Measurements from ENCODE around the gene COL5A1. TPM values are rescaled to one million over a fixed set of nuclear protein-coding genes. Genes with fewer than 3 reads are reported as not detected.
"Not testable (repeated sequence)": the region's sequence is repeated elsewhere in the genome, so short reads cannot be mapped to it uniquely, and the experiment has no call there.

The COL5A1 gene
- total RNA-seq, 1 donor from 2014 or later = 19.8 TPM

DNA sequence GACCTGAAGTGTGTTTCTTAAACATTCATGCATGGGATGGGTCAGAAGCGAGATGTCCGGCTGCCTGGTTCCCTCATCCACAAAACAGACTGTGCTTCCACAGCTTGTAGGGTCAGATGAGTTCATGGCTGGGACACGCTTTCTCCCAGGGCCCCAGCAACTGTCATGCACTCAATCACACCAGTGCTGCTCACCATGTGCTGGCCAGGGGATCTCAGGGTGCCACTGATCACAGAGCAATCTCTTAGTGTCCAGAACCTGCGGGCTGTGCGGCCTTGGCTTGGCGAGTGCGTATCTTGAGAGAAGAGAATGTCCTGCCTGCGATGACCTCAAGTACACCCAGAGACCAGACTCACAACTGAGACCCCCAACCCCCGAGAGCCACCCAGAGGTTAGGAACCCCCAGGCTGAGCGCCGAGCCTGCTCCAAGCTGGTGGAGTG is 213.0 kb downstream of the COL5A1 start:
- DNase-seq (ENCODE audit: low spot score, unreplicated experiment) = no peak
- H3K4me3 Mint-ChIP-seq (ENCODE audit: low read depth) = no peak overlapping the region
- H3K27me3 Mint-ChIP-seq = peaks cover 25% of the 10 kb centered on the region
- H3K36me3 Mint-ChIP-seq (ENCODE audit: insufficient read depth) = no peaks in the 10 kb centered on the region
- TF ChIP-seq, protein P1, sequence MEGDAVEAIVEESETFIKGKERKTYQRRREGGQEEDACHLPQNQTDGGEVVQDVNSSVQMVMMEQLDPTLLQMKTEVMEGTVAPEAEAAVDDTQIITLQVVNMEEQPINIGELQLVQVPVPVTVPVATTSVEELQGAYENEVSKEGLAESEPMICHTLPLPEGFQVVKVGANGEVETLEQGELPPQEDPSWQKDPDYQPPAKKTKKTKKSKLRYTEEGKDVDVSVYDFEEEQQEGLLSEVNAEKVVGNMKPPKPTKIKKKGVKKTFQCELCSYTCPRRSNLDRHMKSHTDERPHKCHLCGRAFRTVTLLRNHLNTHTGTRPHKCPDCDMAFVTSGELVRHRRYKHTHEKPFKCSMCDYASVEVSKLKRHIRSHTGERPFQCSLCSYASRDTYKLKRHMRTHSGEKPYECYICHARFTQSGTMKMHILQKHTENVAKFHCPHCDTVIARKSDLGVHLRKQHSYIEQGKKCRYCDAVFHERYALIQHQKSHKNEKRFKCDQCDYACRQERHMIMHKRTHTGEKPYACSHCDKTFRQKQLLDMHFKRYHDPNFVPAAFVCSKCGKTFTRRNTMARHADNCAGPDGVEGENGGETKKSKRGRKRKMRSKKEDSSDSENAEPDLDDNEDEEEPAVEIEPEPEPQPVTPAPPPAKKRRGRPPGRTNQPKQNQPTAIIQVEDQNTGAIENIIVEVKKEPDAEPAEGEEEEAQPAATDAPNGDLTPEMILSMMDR (IDR thresholded peaks at IDR 0.05; ENCODE audit: unreplicated experiment) = no peak
- H3K27ac Mint-ChIP-seq = no peak overlapping the region
- no peaks in the 10 kb centered on the region for H3K4me1 Mint-ChIP-seq (ENCODE audit: low read depth)
- H3K9me3 Mint-ChIP-seq (ENCODE audit: low read depth) = peaks cover 4% of the 10 kb centered on the region

DNA sequence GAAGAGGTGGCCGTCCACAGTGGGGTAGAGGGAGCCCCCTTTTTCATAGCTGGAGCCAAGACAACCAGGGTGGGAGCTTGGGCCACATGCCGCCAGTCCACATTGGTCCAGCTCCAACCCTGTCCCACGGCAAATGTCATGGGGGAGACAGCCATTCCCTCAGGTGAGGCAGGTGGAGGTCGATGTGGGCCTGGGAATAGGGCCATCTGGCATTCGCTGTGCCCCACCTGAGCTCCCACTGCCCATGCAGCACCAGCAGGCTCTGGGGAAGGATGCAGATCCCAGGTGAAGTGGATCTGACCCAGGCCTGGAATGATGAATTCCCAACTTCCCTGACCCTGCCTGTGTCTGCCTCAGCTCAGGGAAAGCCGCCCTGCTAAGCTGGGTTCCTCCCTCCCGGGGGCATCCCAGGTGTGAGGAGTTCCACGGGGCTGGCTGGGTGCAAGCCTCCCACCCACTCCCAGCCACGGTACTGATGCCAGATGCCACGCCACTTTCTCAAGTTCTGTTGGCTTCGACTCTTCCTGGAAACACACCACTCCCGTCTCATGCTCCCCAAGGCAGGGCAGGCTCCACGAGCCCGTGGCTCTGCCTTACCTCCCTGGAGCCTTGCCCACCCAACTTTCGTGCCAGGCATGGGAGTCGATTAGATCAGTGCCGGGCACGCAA is 213.8 kb downstream of the COL5A1 start:
- TF ChIP-seq, protein P1 (IDR thresholded peaks at IDR 0.05; ENCODE audit: unreplicated experiment) = no peak
- H3K36me3 Mint-ChIP-seq (ENCODE audit: insufficient read depth) = no peaks in the 10 kb centered on the region
- no peak overlapping the region for H3K27ac Mint-ChIP-seq

DNA sequence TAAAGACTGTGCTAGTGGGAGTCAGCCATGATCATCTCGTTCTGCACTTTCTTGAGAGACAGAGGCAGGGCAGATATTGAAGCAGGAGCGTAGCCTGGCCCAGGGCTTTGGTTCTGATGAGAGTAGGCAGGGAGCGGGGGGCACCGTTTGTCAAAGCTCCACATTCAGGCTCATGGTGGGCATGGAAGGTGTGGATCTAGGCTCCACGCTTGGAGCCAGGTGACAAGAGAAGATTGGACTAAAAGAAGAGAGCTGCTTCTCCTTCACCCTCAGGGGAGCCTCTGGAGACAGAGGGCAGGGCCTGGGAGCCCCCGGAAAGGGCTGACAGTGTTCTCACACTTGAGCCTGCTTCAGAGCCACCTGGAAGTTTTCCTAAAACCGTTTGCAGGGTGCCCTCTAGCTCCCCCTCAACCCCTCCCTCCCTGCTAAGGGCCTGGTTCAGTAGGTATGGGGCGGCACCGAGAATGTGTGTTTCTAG is 214.3 kb downstream of the COL5A1 start:
- H3K4me3 Mint-ChIP-seq (ENCODE audit: low read depth) = no peak overlapping the region
- peaks cover 30% of the 10 kb centered on the region for H3K27me3 Mint-ChIP-seq
- TF ChIP-seq, protein P1 (IDR thresholded peaks at IDR 0.05; ENCODE audit: unreplicated experiment) = no peak
- H3K36me3 Mint-ChIP-seq (ENCODE audit: insufficient read depth) = no peaks in the 10 kb centered on the region
- no peak overlapping the region for H3K27ac Mint-ChIP-seq
- no peaks in the 10 kb centered on the region for H3K4me1 Mint-ChIP-seq (ENCODE audit: low read depth)
- DNase-seq (ENCODE audit: low spot score, unreplicated experiment) = no peak
- peaks cover 4% of the 10 kb centered on the region for H3K9me3 Mint-ChIP-seq (ENCODE audit: low read depth)

More for the DNA sequence above, 213.8 kb downstream of the COL5A1 start:
- Mint-ChIP-seq H3K9me3 (ENCODE audit: low read depth) (peaks cover 4% of the 10 kb centered on the region), H3K4me3 (ENCODE audit: low read depth) (no peak overlapping the region), H3K27me3 (peaks cover 30% of the 10 kb centered on the region), H3K4me1 (ENCODE audit: low read depth) (no peaks in the 10 kb centered on the region)
- no peak for DNase-seq (ENCODE audit: low spot score, unreplicated experiment)

DNA sequence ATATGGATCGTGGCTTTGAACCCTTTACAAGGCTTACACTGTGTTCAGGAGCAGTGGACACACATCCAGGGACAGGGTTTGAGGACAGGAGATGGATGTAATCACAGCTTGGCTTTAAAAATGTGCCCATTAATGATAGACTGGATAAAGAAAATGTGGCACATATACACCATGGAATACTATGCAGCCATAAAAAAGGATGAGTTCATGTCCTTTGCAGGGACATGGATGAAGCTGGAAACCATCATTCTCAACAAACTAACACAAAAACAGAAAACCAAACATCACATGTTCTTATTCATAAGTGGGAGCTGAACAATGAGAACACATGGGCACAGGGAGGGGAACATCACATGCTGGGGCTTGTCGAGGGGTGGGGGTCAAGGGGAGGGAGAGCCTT is 215.8 kb downstream of the COL5A1 start:
- H3K27me3 Mint-ChIP-seq = peaks cover 30% of the 10 kb centered on the region
- not testable (repeated sequence) for DNase-seq (ENCODE audit: low spot score, unreplicated experiment); H3K4me3 Mint-ChIP-seq (ENCODE audit: low read depth); H3K4me1 Mint-ChIP-seq (ENCODE audit: low read depth); H3K27ac Mint-ChIP-seq; H3K9me3 Mint-ChIP-seq (ENCODE audit: low read depth); H3K36me3 Mint-ChIP-seq (ENCODE audit: insufficient read depth)

DNA sequence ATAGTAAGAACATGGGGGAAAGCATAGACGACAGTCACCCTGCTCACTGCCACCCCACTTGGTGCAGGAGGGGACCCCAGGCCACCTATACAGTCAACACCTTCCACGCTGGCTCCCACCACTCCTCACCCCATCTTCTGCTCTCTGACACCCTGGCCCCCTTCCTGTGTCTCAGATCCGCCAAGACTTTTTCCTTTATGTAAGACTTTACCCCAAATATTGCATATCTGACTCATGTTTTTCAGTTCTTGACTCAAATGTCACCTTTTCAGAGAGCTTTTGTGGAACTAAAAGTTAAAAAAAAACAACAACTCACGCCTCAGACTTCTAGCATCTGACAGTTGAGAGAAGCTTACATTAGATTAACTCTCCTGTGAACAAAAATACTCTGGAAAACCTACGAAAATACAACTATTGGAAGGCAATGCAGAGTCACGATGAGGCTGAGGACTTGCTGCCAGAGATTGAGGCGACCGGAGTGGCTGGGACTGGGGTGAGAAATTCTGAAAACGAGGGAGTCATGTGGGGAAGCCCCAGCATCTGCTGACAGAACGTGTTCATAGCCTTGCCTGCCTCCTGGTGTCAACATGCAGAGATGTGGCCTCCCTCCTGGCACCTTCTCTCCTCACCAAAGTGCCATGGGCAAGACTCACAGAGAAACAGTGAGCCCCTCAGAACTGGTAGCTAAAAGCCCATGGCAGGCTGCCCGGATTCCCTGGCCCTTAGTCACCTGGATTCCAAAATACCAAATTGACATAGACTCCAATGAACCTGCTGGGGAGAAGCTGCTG is 216.6 kb downstream of the COL5A1 start:
- TF ChIP-seq, protein P1 (IDR thresholded peaks at IDR 0.05; ENCODE audit: unreplicated experiment) = no peak
- Mint-ChIP-seq H3K27me3 (peaks cover 30% of the 10 kb centered on the region), H3K27ac (no peak overlapping the region), H3K4me3 (ENCODE audit: low read depth) (no peak overlapping the region), H3K36me3 (ENCODE audit: insufficient read depth) (no peaks in the 10 kb centered on the region), H3K9me3 (ENCODE audit: low read depth) (peaks cover 4% of the 10 kb centered on the region), H3K4me1 (ENCODE audit: low read depth) (no peaks in the 10 kb centered on the region)
- DNase-seq (ENCODE audit: low spot score, unreplicated experiment) = no peak
